Type B pancreatic cell (in vitro differentiated cells): ENCODE results near the gene RUNX2. TPM values are rescaled to one million over a fixed set of nuclear protein-coding genes. Genes with fewer than 3 reads are reported as not detected.

ENCODE experiments used
- DNase-seq: peaks from one replicate; pipeline ENCODE4 v3.0.0; 2021; ENCODE audit warnings: mixed read lengths; ENCODE audit not compliant: unreplicated experiment; ENCODE audit errors: extremely low spot score
- H3K27ac Mint-ChIP-seq: 2 replicates; pipeline ENCODE4 v1.8.0; 2021; ENCODE audit warnings: mild to moderate bottlenecking, mixed read lengths
- H3K27me3 Mint-ChIP-seq: 2 replicates; pipeline ENCODE4 v1.8.0; 2021; ENCODE audit warnings: mixed read lengths
- H3K36me3 Mint-ChIP-seq: 2 replicates; pipeline ENCODE4 v1.8.0; 2021; ENCODE audit warnings: mixed read lengths
- H3K4me1 Mint-ChIP-seq: one replicate; pipeline ENCODE4 v1.8.0; 2021; ENCODE audit warnings: mixed read lengths; ENCODE audit not compliant: unreplicated experiment
- H3K4me3 Mint-ChIP-seq: 2 replicates; pipeline ENCODE4 v1.8.0; 2021; ENCODE audit warnings: mild to moderate bottlenecking, mixed read lengths
- H3K9me3 Mint-ChIP-seq: 2 replicates; pipeline ENCODE4 v1.8.0; 2021; ENCODE audit warnings: mixed read lengths
- CTCF ChIP-seq: fragments of 200-600 bp; sonication (generic); conservative IDR thresholded peaks from 2 replicates; pipeline ENCODE4 v1.5.0; 2021; ENCODE audit warnings: antibody characterized with exemption, mild to moderate bottlenecking
- total RNA-seq: library from RNA; stranded (reverse); gene quantifications from 2 replicates; pipeline ENCODE4 v1.2.1, GENCODE V29; 2021; ENCODE audit warnings: low replicate concordance

The RUNX2 gene
- total RNA-seq, 1 donor from 2014 or later: 6.0 TPM

- TF ChIP-seq CTCF: no peak
- no peak overlapping the region for H3K4me3 Mint-ChIP-seq
- peaks cover 2% of the 10 kb centered on the region for H3K4me1 Mint-ChIP-seq
- H3K27me3 Mint-ChIP-seq: peaks cover 3% of the 10 kb centered on the region
- H3K27ac Mint-ChIP-seq: no peak overlapping the region
- no peak for DNase-seq
- no peaks in the 10 kb centered on the region for H3K36me3 Mint-ChIP-seq
- no peaks in the 10 kb centered on the region for H3K9me3 Mint-ChIP-seq
These were observed 377.2 kb downstream of the RUNX2 start for GRCh38 chr6:45705137-45705855.

- no peaks in the 10 kb centered on the region for H3K9me3 Mint-ChIP-seq
- no peak overlapping the region for H3K4me3 Mint-ChIP-seq
- TF ChIP-seq CTCF: no peak
- no peak overlapping the region for H3K27ac Mint-ChIP-seq
- no peak for DNase-seq
- peaks cover 4% of the 10 kb centered on the region for H3K4me1 Mint-ChIP-seq
- no peaks in the 10 kb centered on the region for H3K36me3 Mint-ChIP-seq
- H3K27me3 Mint-ChIP-seq: peaks cover 3% of the 10 kb centered on the region
These were observed 378.2 kb downstream of the RUNX2 start for GRCh38 chr6:45706319-45706718.

- Mint-ChIP-seq H3K4me3 (no peak overlapping the region), H3K27ac (no peak overlapping the region), H3K27me3 (no peaks in the 10 kb centered on the region), H3K4me1 (peaks cover 4% of the 10 kb centered on the region), H3K36me3 (no peaks in the 10 kb centered on the region), H3K9me3 (no peaks in the 10 kb centered on the region)
- DNase-seq: no peak
- TF ChIP-seq CTCF: no peak
These were observed 379.0 kb downstream of the RUNX2 start for GRCh38 chr6:45707176-45707575.

GRCh38 chr6:45709781-45710220 lies 381.7 kb downstream of the RUNX2 start:
- no peak for DNase-seq
- Mint-ChIP-seq H3K36me3 (no peaks in the 10 kb centered on the region), H3K27ac (no peak overlapping the region), H3K4me1 (peaks cover 14% of the 10 kb centered on the region), H3K9me3 (no peaks in the 10 kb centered on the region), H3K4me3 (no peak overlapping the region), H3K27me3 (peaks cover 1% of the 10 kb centered on the region)
- TF ChIP-seq CTCF: no peak

GRCh38 chr6:45710304-45710821 lies 382.2 kb downstream of the RUNX2 start:
- peak; percentile 24 for DNase-seq
- Mint-ChIP-seq H3K4me3 (no peak overlapping the region), H3K36me3 (no peaks in the 10 kb centered on the region), H3K27ac (no peak overlapping the region), H3K27me3 (peaks cover 3% of the 10 kb centered on the region), H3K4me1 (peaks cover 17% of the 10 kb centered on the region), H3K9me3 (no peaks in the 10 kb centered on the region)
- no peak for TF ChIP-seq CTCF
